Fibroblast of skin of right biceps (primary cell): ENCODE results near the gene FHOD1.

Experiments
- DNase-seq: peaks from one replicate; pipeline ENCODE4 v3.0.0-alpha.2; 2013

FHOD1 gene

DNA sequence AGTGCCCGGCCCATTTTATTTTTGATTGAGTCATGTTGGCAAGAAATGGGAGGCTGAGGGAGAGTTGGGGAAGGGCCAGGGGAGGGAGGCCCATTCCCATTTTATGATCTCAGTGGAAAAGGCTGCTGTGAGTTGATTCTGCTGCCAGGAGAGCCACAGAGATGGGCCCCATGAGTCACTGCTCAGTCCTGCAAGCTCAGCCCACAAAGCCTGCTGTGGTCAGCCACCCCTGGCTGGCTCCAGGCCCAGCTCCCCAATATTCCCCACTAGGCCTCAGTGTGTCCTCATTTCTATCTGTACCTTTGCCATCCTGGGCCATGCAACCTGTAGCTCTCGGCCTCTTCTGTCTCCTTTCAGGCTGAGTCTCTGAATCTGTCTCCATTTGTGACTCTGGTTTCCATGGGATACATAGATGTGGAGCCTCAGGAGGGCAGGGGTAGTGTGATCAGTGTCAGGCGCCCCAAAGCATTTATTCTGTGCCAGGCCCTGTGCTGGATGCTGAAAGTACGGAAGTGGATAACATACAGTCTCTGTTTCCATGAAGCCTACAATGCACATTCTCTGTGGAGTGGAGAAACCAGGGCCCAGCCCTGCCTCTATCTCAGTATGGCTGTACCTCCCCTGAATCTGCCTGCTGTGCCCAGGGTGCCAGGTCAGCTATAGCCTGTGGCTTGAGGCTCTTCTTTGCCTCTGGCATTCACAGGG lies 30.2 kb upstream of the FHOD1 start:
- peak; percentile 99 for DNase-seq

DNA sequence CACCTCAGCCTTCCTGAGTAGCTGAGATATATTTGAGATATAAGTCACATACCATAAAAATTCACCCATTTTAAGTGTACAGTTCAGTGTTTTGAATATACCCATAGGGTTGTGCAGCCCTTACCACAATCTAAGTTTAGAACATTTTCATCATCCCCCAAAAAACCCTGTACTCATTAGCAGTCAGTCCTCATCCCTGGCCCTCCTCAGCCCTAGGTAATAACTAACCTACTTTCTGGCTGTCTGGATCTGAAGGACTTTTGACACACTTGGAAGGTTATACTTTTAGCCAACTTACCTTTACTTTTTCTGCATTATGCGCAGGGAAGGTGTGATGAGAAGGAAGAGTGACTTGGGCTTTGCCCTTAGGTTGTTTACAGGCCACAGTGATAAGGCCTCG lies 28.0 kb upstream of the FHOD1 start:
- no peak for DNase-seq

GRCh38 chr16:67271446-67271845 lies 24.2 kb upstream of the FHOD1 start:
- no peak for DNase-seq

DNA sequence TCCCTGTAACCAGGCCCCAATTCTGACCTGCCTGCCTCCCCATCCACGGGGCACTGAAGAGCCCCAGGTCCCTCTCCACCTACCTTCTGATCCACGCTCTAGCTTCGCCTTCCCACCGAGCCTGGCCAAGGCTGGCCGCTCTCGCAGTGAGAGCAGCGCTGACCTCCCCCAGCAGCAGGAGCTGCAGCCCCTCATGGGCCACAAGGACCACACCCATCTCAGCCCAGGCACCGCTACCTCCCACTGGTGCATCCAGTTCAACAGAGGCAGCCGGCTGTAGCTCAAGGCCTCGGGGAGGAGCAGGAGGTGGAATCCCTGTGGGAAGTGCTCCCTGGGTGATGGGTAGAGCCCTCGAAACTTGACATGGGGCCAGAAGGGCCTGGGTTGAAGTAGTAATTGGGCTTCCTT lies 23.7 kb upstream of the FHOD1 start:
- DNase-seq, result no peak

DNA sequence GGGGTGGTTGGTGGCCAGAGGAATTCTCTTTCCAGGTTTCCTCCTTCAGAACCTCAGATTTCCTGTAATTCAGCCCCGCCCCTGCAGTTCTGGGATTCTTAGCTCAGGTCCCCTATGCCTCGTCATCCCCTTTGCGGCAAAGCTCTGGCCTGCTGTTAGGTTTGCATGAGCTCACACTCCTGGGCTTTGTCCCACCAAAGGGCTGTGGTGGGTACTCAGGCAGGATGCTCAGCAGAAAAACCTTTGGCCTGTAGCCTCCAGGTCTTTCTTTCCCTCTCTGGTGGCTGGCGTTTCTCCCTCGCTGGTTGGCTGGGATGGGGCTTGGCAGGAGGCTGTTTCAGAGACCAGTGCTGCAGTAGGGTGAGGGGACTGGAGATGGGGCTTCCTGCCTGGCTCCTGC lies 22.5 kb upstream of the FHOD1 start:
- DNase-seq, result peak; percentile 83

GRCh38 chr16:67268136-67268579 lies 20.9 kb upstream of the FHOD1 start:
- DNase-seq, result peak; percentile 89

GRCh38 chr16:67265834-67266233 lies 18.6 kb upstream of the FHOD1 start:
- no peak for DNase-seq

GRCh38 chr16:67264866-67265265 lies 17.6 kb upstream of the FHOD1 start:
- DNase-seq, result no peak

DNA sequence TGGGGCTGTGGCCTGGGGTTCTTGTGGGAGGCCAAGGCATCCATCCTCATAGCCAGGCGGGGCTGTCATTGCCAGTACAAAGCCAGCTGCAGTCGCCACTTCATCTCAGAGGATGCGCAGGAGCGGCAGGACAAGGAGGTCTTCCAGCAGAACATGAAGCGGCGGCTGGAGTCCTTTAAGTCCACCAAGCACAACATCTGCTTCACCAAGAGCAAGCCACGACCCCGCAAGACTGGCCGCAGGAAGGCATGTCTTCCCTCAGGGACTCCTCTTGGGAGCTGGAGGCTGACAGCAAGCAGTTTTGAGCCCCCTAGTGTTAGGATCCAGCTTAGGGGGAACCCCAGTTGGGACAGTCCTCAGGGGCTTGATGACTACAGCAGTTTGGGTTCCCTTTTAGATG lies 17.0 kb upstream of the FHOD1 start:
- DNase-seq, result no peak

- DNase-seq, result no peak
These were observed 15.9 kb upstream of the FHOD1 start for GRCh38 chr16:67263201-67263600.

DNA sequence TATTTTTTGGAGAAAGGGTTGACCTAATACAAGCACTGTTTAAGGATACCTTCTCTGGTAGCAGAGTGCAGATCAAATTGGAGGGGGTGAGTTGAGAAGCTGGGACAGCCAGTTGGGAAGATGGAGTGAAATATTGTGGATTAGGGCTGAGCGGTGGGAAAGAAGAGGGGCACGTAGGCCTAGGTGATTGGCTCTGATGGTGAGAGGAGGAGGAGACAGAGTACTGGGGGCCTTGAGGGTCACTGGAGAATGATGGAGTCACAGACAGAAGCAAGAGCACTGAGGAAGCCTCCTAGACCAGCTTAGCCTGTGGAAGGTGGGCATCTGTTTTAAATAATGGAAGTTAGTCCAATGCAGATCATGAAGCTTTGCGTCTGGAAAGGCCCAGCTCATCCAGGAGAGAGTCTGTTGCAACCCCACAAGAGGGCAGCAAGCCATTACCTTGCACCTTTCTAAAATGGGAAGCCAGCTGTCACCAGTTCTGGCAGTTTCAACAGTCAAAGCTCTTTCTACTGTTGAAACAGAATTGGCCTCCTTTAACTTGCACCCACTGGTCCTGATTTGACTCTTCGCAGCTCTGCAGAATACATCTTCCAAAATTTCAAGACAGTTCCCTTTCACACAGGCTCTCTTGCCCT lies 13.3 kb upstream of the FHOD1 start:
- DNase-seq, result peak; percentile 64

DNA sequence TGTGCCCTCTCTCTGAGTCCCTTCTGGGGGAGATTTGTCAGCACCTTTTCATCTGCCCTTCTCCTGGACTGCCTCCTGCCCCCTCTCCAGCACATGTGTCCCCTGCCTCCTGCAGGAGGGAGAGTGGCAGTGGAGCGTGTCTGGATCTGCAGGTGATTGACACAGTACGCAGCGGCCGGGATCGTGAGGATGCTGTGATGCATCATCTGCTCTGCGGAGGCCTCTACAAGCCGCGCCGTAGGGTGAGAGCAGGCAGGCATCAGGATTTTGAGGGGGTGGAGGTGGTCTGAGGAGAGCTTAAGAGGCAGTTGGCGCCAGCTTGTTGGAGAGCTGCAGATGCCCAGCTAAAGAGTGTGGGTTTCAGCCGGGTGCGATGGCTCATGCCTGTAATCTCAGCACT lies 12.4 kb upstream of the FHOD1 start:
- no peak for DNase-seq

GRCh38 chr16:67258161-67258835 lies 11.0 kb upstream of the FHOD1 start:
- DNase-seq, result no peak

DNA sequence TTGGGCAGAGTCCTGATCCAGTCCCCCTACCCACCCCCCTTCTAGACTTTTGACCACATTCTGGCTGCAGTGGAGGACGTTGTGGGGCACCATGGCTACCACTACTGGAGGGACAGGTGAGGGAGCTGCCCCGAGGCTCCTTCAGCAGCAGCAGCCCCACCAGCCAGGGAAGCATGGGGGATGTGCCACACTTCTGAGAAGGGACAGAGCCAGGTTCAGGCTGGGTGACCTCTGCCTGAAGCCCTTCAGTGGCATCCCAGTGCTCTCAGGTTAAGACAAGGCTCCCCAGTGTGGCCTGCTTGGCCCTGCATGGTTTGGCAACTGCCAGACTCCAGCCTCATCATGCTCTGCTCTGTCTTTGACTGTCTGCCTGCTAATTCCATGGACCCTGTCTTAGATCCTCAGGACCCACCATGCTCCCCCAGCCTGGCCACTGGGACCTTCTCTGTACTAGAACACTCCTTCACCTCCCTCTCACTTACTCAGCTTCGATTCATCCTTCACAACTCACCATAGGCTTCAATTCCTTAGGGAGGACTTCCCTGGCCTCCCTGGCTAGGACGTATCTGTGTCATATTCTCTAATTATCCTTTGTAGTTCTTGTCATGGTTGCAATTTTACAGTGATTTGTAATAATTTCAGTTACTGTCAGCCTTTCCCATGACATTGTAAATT lies 10.3 kb upstream of the FHOD1 start:
- peak; percentile 48 for DNase-seq

- no peak for DNase-seq
These were observed 9.5 kb upstream of the FHOD1 start for GRCh38 chr16:67256701-67257230.

DNA sequence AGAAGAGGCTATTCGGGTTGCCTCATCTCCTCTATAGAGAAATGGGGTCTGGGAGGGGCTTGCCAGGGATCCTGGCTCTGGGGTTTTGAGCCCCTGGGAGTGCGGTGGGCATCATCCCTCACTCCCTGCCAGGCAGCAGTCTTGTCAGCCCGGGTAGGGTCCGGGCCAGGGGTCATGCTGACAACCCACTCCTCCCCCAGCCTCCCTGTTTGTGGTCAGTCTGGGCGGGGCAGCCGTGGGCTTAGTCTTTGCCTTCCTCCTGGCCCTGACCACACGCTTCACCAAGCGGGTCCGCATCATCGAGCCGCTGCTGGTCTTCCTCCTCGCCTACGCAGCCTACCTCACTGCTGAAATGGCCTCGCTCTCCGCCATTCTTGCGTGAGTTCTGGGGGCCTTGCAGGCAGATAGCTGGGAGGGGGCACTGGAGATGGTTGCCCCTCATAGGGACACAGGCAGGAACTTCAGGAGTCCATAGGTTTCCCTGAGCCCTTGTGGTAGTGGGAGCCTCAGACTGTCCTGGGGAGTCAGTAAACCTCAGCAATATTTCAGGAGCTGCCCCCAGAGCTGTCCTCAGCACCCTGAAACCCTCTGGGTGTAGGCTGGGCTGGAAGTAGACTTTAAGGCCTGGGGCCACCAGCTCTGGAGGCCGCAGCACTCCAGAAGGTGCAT lies 8.4 kb upstream of the FHOD1 start:
- no peak for DNase-seq

- DNase-seq, result no peak
These were observed 7.7 kb upstream of the FHOD1 start for GRCh38 chr16:67254801-67255552.

DNA sequence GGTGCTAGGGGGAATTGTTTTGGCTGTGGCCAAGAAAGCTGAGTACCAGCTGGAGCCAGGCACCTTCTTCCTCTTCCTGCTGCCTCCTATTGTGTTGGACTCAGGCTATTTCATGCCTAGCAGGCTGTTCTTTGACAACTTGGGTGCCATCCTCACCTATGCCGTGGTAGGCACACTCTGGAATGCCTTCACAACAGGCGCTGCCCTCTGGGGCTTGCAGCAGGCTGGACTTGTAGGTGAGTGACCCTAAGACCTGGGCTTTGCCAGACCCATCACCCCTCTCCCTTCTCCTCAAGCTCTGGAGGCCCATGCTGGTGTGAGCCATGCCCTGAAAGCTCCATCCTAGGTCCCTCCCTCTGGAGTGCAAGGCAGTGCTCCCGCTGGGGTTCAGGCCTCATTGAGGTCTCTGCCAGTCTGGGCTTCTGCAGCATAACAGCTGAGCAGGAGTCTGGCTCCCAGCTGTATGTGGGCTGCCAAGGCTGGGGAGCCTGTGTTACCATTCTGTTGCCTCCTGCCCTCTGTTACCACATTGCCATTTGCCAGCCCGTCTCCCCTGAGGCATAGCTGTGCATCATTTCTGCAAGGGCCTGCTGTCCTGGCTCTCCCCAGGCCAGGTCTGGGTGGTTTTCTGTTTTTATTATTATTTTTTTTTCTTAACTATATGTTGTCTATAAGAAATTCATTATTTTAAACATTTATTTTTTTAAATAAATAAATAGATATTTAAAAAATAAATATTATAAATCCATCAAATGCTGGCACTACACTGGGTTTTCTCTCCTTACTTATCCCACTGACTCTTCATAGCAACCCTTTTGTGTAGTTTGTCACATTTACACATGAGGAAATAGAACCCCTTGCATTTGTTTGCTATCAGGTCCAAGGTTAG lies 5.6 kb upstream of the FHOD1 start:
- no peak for DNase-seq

GRCh38 chr16:67250045-67250327 lies 2.7 kb upstream of the FHOD1 start:
- DNase-seq, result no peak

- peak; percentile 38 for DNase-seq
These were observed 2.1 kb upstream of the FHOD1 start for GRCh38 chr16:67249178-67250044.
